ENCODE measurements around the gene RAB5A. TPM values are rescaled to one million over a fixed set of nuclear protein-coding genes. Genes with fewer than 3 reads are reported as not detected.

RAB5A gene
- total RNA-seq, 2 donors from 2014 or later, result 39.7 to 40.6 TPM

Other genes with a start within 250 kb of the RAB5A start
- gene EFHB, start 12.9 kb upstream of the RAB5A start, total RNA-seq, result under 1 TPM in 1 of 2 donors, not detected in 1; 0.51 TPM
- gene PP2D1, start 65.2 kb downstream of the RAB5A start, total RNA-seq, result not detected
- 10 to 100 TPM; 25.0 to 70.5 TPM for gene KAT2B, start 93.3 kb downstream of the RAB5A start, total RNA-seq
- under 1 TPM in 1 of 2 donors, not detected in 1; 0.63 TPM for gene SGO1, start 239.1 kb downstream of the RAB5A start, total RNA-seq

Data from right atrium auricular region (tissue), 2 donors.